ENCODE measurements around the gene TMC5. TPM values are rescaled to one million over a fixed set of nuclear protein-coding genes. Genes with fewer than 3 reads are reported as not detected.
A peak's percentile ranks its signal among the peaks of the same experiment; 100 is the strongest.

TMC5 gene
- total RNA-seq, 6 donors from 2014 or later: 37.1 to 99.5 (median 62.4) TPM

- Histone ChIP-seq H3K27ac (no peak overlapping the region), H3K27me3 (no peaks in the 10 kb centered on the region), H3K36me3 (peaks cover 0 to 32% (median 16%) of the 10 kb centered on the region in 4 donors), H3K4me1 (no peaks in the 10 kb centered on the region), H3K9me3 (no peaks in the 10 kb centered on the region), H3K4me3 (no peak overlapping the region)
- DNase-seq (no peak), ATAC-seq (ENCODE audit: low FRiP score in 2 of 2) (peak in 1 of 2 donors; percentile 29)
- WGBS, 2 donors: 48 to 52% methylated on average over 3 of the region's 3 CpGs
- TF ChIP-seq POLR2A (IDR thresholded peaks at IDR 0.05) (no peak), POLR2AphosphoS5 (IDR thresholded peaks at IDR 0.05) (no peak), EP300 (IDR thresholded peaks at IDR 0.05) (no peak), CTCF (IDR thresholded peaks at IDR 0.05) (no peak)
Observed at GRCh38 chr16:19479302-19479721, 61.6 kb downstream of the TMC5 start.

- Histone ChIP-seq H3K4me1 (no peaks in the 10 kb centered on the region), H3K27ac (no peak overlapping the region), H3K4me3 (no peak overlapping the region), H3K27me3 (no peaks in the 10 kb centered on the region), H3K36me3 (peaks cover 0 to 31% (median 14%) of the 10 kb centered on the region in 4 donors), H3K9me3 (no peaks in the 10 kb centered on the region)
- TF ChIP-seq CTCF (IDR thresholded peaks at IDR 0.05) (no peak), POLR2A (IDR thresholded peaks at IDR 0.05) (no peak), POLR2AphosphoS5 (IDR thresholded peaks at IDR 0.05) (no peak), EP300 (IDR thresholded peaks at IDR 0.05) (no peak)
- WGBS, 2 donors: 78 to 81% methylated on average over 2 of the region's 2 CpGs
- ATAC-seq (ENCODE audit: low FRiP score in 2 of 2) (no peak), DNase-seq (no peak)
Observed at GRCh38 chr16:19481296-19481695, 63.6 kb downstream of the TMC5 start.

GRCh38 chr16:19481769-19482168 is 64.1 kb downstream of the TMC5 start:
- TF ChIP-seq POLR2A (IDR thresholded peaks at IDR 0.05): no peak
- TF ChIP-seq EP300 (IDR thresholded peaks at IDR 0.05): no peak
- no peak for TF ChIP-seq POLR2AphosphoS5 (IDR thresholded peaks at IDR 0.05)
- no peak for TF ChIP-seq CTCF (IDR thresholded peaks at IDR 0.05)
- no peak for DNase-seq
- no peak for ATAC-seq (ENCODE audit: low FRiP score in 2 of 2)
- H3K4me1 ChIP-seq: no peaks in the 10 kb centered on the region
- no peaks in the 10 kb centered on the region for H3K9me3 ChIP-seq
- H3K4me3 ChIP-seq: no peak overlapping the region
- peaks cover 0 to 34% (median 13%) of the 10 kb centered on the region in 4 donors for H3K36me3 ChIP-seq
- H3K27me3 ChIP-seq: no peaks in the 10 kb centered on the region
- 90 to 95% methylated on average over 5 of the region's 5 CpGs for WGBS, 2 donors
- no peak overlapping the region for H3K27ac ChIP-seq

- Histone ChIP-seq H3K27ac (no peak overlapping the region), H3K27me3 (no peaks in the 10 kb centered on the region), H3K9me3 (no peaks in the 10 kb centered on the region), H3K4me1 (no peaks in the 10 kb centered on the region), H3K36me3 (peaks cover 0 to 38% (median 13%) of the 10 kb centered on the region in 4 donors), H3K4me3 (no peak overlapping the region)
- no peak for TF ChIP-seq POLR2A (IDR thresholded peaks at IDR 0.05)
- TF ChIP-seq POLR2AphosphoS5 (IDR thresholded peaks at IDR 0.05): no peak
- no peak for TF ChIP-seq CTCF (IDR thresholded peaks at IDR 0.05)
- TF ChIP-seq EP300 (IDR thresholded peaks at IDR 0.05): no peak
- ATAC-seq (ENCODE audit: low FRiP score in 2 of 2) (no peak), DNase-seq (no peak)
- WGBS, 2 donors: 67 to 96% methylated on average over 1 of the region's 1 CpG
Observed at GRCh38 chr16:19482291-19482690, 64.6 kb downstream of the TMC5 start.

GRCh38 chr16:19484096-19484495 is 66.4 kb downstream of the TMC5 start:
- DNase-seq (no peak), ATAC-seq (ENCODE audit: low FRiP score in 2 of 2) (no peak)
- Histone ChIP-seq H3K36me3 (peaks cover 0 to 31% (median 13%) of the 10 kb centered on the region in 4 donors), H3K27me3 (no peaks in the 10 kb centered on the region), H3K4me1 (peaks cover 0 to 7% (median 3%) of the 10 kb centered on the region in 4 donors), H3K4me3 (no peak overlapping the region), H3K9me3 (no peaks in the 10 kb centered on the region), H3K27ac (no peak overlapping the region)
- TF ChIP-seq EP300 (IDR thresholded peaks at IDR 0.05): no peak
- TF ChIP-seq POLR2AphosphoS5 (IDR thresholded peaks at IDR 0.05): no peak
- TF ChIP-seq POLR2A (IDR thresholded peaks at IDR 0.05): no peak
- no peak for TF ChIP-seq CTCF (IDR thresholded peaks at IDR 0.05)
- WGBS, 2 donors: 85 to 90% methylated on average over 3 of the region's 3 CpGs

All from upper lobe of left lung (tissue), 6 donors.